Forelimb muscle (tissue), 1 donor: Measurements from ENCODE around the gene USP9X. TPM values are rescaled to one million over a fixed set of nuclear protein-coding genes. Genes with fewer than 3 reads are reported as not detected.
"Not testable (repeated sequence)": the region's sequence is repeated elsewhere in the genome, so short reads cannot be mapped to it uniquely, and the experiment has no call there.

Experiments used
- DNase-seq: peaks from one replicate; pipeline ENCODE4 v3.0.0-alpha.2; 2013; ENCODE audit warnings: low read depth
- polyA plus RNA-seq: library from polyadenylated mRNA; unstranded; fragments of 120-200 nt; gene quantifications from one replicate; pipeline ENCODE4 v1.2.1, GENCODE V29; 2013; ENCODE audit not compliant: insufficient read length

The USP9X gene
- polyA plus RNA-seq, 1 donor, result 48.2 TPM

DNA sequence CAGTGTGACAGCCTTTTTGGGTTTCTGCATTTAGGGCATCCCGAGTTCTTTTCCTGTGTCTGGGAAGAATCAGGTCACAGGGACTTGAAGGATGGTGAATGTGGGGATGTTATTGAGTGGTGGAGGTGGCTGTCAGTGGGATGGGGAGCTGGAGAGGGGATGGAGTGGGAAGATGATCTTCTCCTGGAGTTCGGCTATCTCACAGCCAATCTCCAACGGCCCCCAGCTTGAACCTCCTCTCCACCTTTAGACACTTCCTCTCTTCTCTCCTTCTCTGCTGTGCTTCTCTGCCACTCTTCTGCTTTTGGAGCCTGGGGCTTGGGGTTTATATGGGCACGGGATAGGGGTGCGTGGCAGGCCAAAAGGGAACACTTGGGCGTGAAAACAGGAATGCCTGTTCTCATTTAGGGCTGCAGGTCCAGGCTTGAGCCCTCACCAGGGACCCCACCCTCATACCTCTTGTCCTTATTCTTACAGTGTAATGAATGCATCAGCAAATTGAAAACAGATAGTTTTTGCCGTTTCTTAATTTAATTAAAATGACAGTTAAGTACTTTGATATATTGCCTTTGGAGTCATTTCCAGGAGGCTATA is 37.5 kb downstream of the USP9X start:
- no peak for DNase-seq

- DNase-seq, result no peak
These were observed 42.4 kb downstream of the USP9X start for GRCh38 chrX:41127477-41128192.

- DNase-seq, result no peak
These were observed 43.7 kb downstream of the USP9X start for GRCh38 chrX:41128955-41129354.

- DNase-seq, result no peak
These were observed 46.5 kb downstream of the USP9X start for GRCh38 chrX:41131766-41132165.

GRCh38 chrX:41133551-41133950 is 48.3 kb downstream of the USP9X start:
- no peak for DNase-seq

DNA sequence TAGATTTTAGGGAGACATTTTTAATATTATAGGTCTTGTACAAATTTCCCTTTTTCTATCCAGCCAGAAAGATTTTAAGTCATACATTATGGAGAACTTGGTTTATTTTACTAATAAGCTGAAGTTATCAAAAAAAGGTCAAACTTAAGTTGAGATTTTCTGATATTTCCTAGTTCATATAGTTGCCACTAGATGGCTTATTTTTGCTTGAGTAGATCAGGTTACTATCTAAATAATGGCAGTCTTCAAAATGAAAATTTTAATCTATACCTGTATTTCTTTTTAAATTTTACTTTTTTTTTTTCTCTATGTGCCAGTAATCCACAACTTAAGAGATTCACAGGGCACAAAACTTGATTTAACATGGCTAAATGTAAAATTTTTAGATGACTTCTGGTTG is 52.3 kb downstream of the USP9X start:
- no peak for DNase-seq

DNA sequence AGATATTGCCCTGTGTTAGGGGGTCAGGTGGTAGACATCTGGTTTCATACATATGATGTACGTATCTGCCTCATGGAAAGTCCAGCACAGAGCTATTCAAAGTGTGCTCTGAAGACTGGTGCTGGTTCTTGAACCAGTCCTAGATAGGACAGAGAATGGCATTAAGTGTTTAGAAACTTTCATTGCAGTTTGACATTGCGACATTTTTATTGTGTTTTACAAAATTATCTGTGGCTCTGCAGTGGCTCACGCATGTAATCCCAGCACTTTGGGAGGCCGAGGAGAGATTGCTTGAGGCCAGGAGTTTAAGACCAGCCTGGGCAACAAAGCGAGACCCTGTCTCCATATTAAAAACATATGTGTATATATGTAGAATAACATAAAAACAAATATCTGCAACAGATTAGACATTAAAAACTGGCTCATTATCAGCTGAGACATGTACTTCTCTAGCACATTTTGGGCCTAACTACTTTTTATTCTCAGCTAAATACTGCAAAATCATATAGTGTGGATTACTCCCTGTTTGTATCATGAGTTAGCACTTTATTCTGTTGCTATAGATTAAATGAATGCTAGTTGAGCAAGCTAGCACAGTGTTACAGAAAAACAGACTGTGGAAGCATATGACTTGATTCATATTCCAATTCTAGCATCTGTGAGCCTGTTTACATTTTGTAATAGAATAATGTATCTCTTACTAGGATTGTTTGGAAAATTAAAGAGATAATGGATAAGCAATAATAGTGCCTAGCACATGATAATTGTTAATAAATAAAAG is 57.1 kb downstream of the USP9X start:
- no peak for DNase-seq

DNA sequence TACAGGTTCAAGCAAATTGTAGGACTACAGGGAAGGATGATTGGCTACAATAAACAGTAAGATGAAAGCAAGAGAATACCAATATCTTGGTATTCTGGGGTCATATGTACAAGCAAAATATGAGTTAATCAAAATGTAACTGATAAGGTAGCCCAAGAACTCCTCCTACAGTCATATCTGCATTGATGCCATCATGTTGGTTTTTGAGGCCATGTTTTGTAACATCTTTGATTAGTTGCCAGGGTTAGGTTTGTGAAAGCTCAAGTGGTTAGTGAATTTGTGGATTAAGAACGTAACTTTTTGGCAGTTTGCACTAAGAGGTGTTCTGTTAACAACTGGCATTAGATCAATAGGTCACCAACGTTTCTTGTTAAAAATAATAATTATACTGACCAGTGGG is 59.6 kb downstream of the USP9X start:
- DNase-seq, result no peak

GRCh38 chrX:41145920-41146608 is 60.8 kb downstream of the USP9X start:
- DNase-seq, result no peak

- no peak for DNase-seq
These were observed 63.3 kb downstream of the USP9X start for GRCh38 chrX:41148553-41148952.

DNA sequence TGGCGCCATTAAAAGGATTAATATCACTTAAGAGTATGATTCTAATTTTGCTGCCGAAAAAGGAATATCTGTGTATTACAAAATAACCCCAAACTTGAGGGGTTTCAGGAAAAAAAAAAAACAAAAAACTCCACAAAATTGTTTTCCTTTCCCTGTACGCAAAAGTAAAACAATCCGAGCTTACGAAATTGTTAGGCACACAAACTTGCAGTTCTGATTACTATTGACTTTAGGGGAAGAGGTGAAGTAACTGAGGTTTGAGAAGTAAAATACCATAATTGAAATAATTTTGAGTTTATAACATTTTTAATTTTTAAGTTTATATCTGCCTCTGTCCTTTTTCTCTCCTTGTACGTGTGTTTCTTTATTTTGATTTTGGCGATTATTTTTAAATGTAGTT is 64.8 kb downstream of the USP9X start:
- no peak for DNase-seq

DNA sequence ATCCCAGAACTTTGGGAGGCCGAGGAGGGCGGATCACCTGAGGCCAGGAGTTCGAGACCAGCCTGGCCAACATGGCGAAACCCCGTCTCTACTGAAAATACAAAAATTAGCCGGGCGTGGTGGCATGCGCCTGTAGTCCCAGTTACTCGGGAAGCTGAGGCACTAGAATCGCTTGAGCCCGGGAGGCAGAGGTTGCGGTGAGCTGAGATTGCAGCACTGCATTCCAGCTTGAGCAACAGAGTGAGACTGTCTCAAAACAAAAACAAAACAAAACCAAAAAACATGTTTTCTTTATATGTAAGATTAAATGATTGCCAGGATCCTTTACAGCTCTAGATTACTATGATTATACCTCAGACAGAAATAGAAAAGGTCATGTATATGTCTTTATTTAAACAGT is 66.5 kb downstream of the USP9X start:
- DNase-seq, result not testable (repeated sequence)

DNA sequence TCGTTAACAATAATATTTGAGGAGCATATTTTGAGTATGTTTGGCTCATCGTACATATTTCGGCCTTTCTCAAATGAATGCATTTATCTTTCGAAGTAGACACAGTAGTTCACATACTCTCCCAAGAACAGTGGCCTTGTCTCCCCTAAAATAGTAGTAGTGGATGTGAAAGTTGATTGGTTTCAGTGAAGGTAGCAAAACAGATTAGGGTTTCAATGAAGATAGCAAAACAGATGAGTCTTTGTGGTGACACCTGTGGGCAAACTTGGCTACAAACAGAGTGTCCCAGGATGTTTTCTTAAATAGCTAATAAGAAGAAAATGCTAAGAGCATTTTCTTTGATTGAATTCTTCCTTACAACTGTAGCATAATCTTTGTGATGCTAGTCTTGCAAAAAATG is 67.0 kb downstream of the USP9X start:
- no peak for DNase-seq

DNA sequence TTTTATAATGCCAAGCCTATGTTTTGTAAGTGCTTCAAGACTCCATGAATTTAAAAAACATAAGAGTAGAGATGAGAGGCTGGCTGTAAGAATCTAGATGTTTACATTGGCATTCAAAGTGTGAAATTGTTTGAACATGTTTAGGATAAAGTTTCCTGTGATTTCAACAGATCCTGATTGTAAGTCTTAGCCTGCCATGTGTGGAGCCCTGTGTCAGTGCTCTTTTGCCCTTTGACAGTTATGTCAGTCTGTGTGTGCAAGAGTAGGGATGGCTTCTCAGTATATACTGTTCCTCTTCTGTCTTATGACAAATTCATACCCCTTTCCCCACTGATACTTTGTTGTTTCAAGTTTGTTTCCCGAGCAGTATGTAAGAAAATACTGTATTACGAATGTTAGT is 68.2 kb downstream of the USP9X start:
- DNase-seq, result no peak

DNA sequence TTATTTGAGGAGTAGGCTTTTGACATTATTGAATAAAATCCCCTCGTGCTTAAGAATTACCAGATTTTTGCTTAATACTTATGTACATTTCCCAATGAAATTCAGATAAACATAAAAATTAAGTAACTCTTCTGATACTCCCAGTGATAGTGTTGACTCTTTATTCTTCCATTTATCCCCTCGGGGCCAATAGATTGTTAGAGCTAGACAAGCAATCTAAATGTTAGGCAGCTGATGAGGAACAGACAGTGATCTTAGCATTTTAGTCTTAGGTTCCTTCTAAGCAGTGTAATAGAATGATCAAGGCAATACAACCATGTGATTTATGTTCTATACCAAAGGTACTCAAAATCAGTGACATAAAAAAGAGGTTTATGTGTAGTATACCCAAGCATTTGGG is 68.7 kb downstream of the USP9X start:
- no peak for DNase-seq

DNA sequence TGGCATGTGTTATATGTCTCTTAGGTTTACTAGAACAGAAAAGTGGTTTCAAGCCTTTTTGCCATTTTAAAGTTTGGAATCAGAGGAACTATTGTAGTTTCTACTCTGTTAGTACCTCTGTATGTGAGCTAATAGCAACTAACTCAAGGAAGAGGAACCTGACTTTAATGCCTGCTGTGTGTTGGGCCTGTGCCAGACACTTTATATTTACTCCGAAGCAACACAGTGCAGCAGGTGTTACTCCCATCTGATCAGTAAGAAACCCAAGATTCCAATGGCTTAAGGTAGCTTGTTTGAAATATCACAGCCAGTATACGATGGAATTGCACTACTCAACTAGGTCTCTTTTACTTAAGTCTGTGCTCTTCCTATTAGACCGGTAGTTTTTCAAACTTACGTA is 79.2 kb downstream of the USP9X start:
- DNase-seq, result no peak

DNA sequence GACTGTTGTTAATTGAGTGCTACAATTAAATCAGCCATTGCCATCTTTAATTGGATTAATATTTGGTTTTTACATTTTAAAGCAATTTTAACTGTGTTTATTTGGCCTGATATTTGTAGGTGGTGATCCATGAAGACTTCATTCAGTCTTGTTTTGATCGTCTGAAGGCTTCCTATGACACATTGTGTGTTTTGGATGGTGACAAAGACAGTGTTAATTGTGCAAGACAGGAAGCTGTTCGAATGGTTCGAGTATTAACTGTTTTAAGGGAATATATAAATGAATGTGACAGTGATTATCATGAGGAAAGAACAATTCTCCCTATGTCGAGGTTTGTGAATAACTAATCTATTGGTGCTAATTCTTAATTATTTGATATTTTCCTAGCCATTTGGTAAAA is 82.6 kb downstream of the USP9X start:
- no peak for DNase-seq

DNA sequence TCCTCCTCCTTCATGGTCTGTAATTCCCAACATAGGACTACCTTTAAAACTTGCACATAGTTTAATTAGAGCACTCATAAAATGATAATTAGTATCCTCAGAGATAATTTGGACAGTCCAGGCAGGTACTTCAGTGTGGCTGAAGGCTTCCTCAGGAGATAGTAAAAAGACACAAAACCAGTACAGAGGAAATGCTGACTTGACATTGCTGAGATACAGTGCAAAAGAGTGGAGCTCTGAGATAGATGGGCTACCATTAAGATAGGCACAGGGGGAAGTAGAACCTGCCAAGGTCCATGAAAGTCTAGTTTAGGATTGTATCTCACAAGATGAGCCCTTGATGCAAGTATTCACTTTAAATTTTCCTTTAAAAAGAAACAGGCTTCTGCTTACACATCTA is 91.0 kb downstream of the USP9X start:
- DNase-seq, result no peak

DNA sequence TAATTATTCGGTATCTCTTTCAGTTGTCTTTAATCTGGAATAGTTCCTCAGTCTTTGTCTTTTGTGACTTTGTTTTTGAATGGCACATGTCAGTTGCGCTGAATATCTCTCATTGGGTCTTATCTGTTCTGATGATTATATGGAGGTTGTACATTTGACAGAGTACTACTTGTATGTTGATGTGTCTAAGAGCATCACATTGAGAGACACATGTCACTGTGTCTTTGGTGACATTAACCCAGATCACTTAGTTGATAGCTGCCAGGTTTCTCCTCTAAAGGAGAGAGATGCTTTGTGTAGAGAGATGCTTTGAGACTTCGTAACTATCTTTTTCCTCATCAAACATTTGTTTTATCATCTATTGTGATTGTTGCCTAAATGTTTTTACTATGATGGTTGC is 92.1 kb downstream of the USP9X start:
- DNase-seq, result no peak

- DNase-seq, result no peak
These were observed 93.0 kb downstream of the USP9X start for GRCh38 chrX:41178201-41178600.

DNA sequence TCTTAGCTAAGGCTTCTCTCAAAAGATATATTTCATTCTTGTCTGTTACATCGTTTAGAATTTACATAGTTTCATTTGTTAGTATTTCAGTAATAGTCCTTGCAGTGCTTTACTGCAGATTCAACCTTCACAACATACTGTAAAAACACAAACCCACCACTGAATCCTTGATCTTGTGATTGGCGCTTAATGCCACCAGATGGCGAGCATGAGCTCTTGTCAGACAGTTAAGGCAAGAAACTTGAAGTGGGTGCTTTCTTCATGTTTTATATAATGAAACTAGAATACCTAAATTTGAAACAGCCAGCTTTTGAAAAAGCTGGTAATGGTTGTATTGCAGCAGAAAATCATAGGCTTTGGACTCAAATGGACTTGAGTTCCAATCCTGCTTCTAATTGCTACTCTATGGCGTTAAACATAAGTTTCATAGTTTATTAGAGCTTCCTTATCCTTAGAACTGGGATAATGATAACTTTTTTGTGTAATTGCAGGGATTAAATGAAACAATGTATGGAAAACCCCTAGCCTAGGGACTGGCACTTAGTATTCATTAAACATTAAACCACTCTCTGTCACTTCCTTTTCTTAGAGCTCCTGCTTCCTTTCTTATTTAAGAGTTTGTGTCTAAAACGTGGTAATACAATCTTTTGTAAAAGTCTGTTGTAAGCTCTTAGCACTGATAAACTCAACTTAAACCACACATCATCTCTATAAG is 95.1 kb downstream of the USP9X start:
- peak; percentile 19 for DNase-seq

- no peak for DNase-seq
These were observed 99.1 kb downstream of the USP9X start for GRCh38 chrX:41184312-41184711.
